OCI-LY7 (cell line): ENCODE results near the gene SLC5A1. TPM values are rescaled to one million over a fixed set of nuclear protein-coding genes. Genes with fewer than 3 reads are reported as not detected.

Experiments used
- BruUV-seq: library from RNA; stranded (reverse); fragments of 400-500 nt; replicated peaks from 2 replicates; lab custom pipeline; 2021; lab: Mats Ljungman, UMichigan
- CTCF ChIA-PET: fragments of 300-600 bp; sonication (Branson Sonifier 250); formaldehyde crosslinking; loops from one replicate; lab custom pipeline; 2022; ENCODE audit warnings: antibody characterized with exemption; ENCODE audit not compliant: unreplicated experiment; lab: Charles Lee
- POLR2A ChIA-PET: fragments of 300-600 bp; sonication (Branson Sonifier 250); formaldehyde crosslinking; loops from one replicate; lab custom pipeline; 2022; ENCODE audit warnings: antibody characterized with exemption; lab: Charles Lee
- DNase-seq: peaks from one replicate; pipeline ENCODE4 v3.0.0-alpha.2; 2015; ENCODE audit warnings: low spot score
- H2AFZ ChIP-seq: fragments of 200-600 bp; sonication (generic), shearing (Covaris generic); 2 replicates; pipeline ENCODE4 v1.6.1; 2014; ENCODE audit warnings: mild to moderate bottlenecking, antibody characterized with exemption, low read length, moderate library complexity
- H3K27ac ChIP-seq: fragments of 200-600 bp; sonication (generic); 2 replicates; pipeline ENCODE4 v1.5.1; 2014; ENCODE audit warnings: mixed run types, low read depth, mild to moderate bottlenecking, moderate library complexity, low read length, inconsistent platforms; ENCODE audit not compliant: poor library complexity, severe bottlenecking
- H3K36me3 ChIP-seq: fragments of 200-600 bp; sonication (generic); 2 replicates; pipeline ENCODE4 v1.6.1; 2014; ENCODE audit warnings: mild to moderate bottlenecking, antibody characterized with exemption, low read length, moderate library complexity, mixed read lengths; ENCODE audit not compliant: insufficient read depth
- H3K4me1 ChIP-seq: fragments of 200-600 bp; sonication (generic); 2 replicates; pipeline ENCODE4 v1.5.1; 2014; ENCODE audit warnings: mild to moderate bottlenecking, low read length; ENCODE audit not compliant: insufficient read depth, poor library complexity, severe bottlenecking
- H3K4me2 ChIP-seq: fragments of 200-600 bp; sonication (generic); 2 replicates; pipeline ENCODE4 v1.6.1; 2014; ENCODE audit warnings: mild to moderate bottlenecking, low read length
- H3K4me3 ChIP-seq: fragments of 200-600 bp; sonication (generic); 2 replicates; pipeline ENCODE4 v1.5.1; 2014; ENCODE audit warnings: mild to moderate bottlenecking, low read depth, low read length; ENCODE audit not compliant: poor library complexity, severe bottlenecking
- H3K79me2 ChIP-seq: fragments of 200-600 bp; sonication (generic); 2 replicates; pipeline ENCODE4 v1.6.1; 2016; ENCODE audit warnings: low read depth, mild to moderate bottlenecking, low read length, moderate library complexity, mixed read lengths; ENCODE audit not compliant: insufficient read depth
- H3K9me2 ChIP-seq: fragments of 200-600 bp; sonication (generic); 2 replicates; pipeline ENCODE4 v1.6.1; 2016; ENCODE audit warnings: mild to moderate bottlenecking, low read length, mixed read lengths; ENCODE audit not compliant: insufficient read depth
- H3K9me3 ChIP-seq: fragments of 200-600 bp; sonication (generic); 2 replicates; pipeline ENCODE4 v1.6.1; 2014; ENCODE audit warnings: mild to moderate bottlenecking, mixed run types, low read length, mixed read lengths
- H4K20me1 ChIP-seq: fragments of 200-600 bp; sonication (generic); 2 replicates; pipeline ENCODE4 v1.6.1; 2014; ENCODE audit warnings: mild to moderate bottlenecking, antibody characterized with exemption, low read length, moderate library complexity, mixed read lengths; ENCODE audit not compliant: insufficient read depth
- CTCF ChIP-seq: fragments of 200-600 bp; sonication (generic); conservative IDR thresholded peaks from 2 replicates; pipeline ENCODE4 v1.5.1; 2014; ENCODE audit warnings: mild to moderate bottlenecking, antibody characterized with exemption, low read length, moderate library complexity, mixed read lengths
- EZH2phosphoT487 ChIP-seq: fragments of 200-600 bp; sonication (generic); IDR thresholded peaks from 2 replicates; pipeline ENCODE4 v1.6.1; 2018; ENCODE audit warnings: low read depth, borderline replicate concordance, mild to moderate bottlenecking, mixed run types, antibody characterized with exemption, low read length, moderate library complexity, mixed read lengths
- intact Hi-C: fragments of 100-400 bp; cut with micrococcal nuclease; formaldehyde crosslinking; loops from one replicate; pipeline ENCODE4 v1.10.0; 2022; ENCODE audit not compliant: unreplicated experiment
- total RNA-seq, 2 experiments: library from RNA; depleted of rRNA in 1 of 2; stranded (reverse); fragments of >200 nt in 1 of 2; shearing (Covaris generic) in 1 of 2; gene quantifications; 2 replicates each; pipeline ENCODE4 v1.2.3, GENCODE V29; 2014 to 2022

Gene SLC5A1
- total RNA-seq, 2 experiments from 2014 or later, result not detected

GRCh38 chr22:32083814-32084213 lies 40.8 kb downstream of the SLC5A1 start:
- Histone ChIP-seq H3K9me3 (no peaks in the 10 kb centered on the region), H3K4me1 (no peaks in the 10 kb centered on the region), H3K4me3 (no peak overlapping the region), H3K9me2 (no peaks in the 10 kb centered on the region), H2AFZ (no peak overlapping the region), H3K4me2 (no peak overlapping the region), H3K36me3 (no peaks in the 10 kb centered on the region), H4K20me1 (no peaks in the 10 kb centered on the region), H3K27ac (no peak overlapping the region), H3K79me2 (no peaks in the 10 kb centered on the region)
- DNase-seq, result no peak
- BruUV-seq, result no TSS peak
- ChIA-PET CTCF (no interaction called here), POLR2A (no interaction called here)
- intact Hi-C loops, result no loop called here
- TF ChIP-seq CTCF (no peak), EZH2phosphoT487 (no peak)

- Histone ChIP-seq H3K9me2 (no peaks in the 10 kb centered on the region), H3K4me1 (no peaks in the 10 kb centered on the region), H2AFZ (no peak overlapping the region), H3K4me3 (no peak overlapping the region), H3K27ac (no peak overlapping the region), H4K20me1 (no peaks in the 10 kb centered on the region), H3K4me2 (no peak overlapping the region), H3K9me3 (no peaks in the 10 kb centered on the region), H3K36me3 (no peaks in the 10 kb centered on the region), H3K79me2 (no peaks in the 10 kb centered on the region)
- POLR2A ChIA-PET, result no interaction called here
- intact Hi-C loops, result no loop called here
- no peak for TF ChIP-seq CTCF
- TF ChIP-seq EZH2phosphoT487, result no peak
- no peak for DNase-seq
- CTCF ChIA-PET, result no interaction called here
- no TSS peak for BruUV-seq
Observed at GRCh38 chr22:32088084-32088483, 45.0 kb downstream of the SLC5A1 start.

GRCh38 chr22:32097018-32097417 lies 54.0 kb downstream of the SLC5A1 start:
- Histone ChIP-seq H3K36me3 (no peaks in the 10 kb centered on the region), H3K27ac (no peak overlapping the region), H3K9me3 (no peaks in the 10 kb centered on the region), H3K4me2 (no peak overlapping the region), H3K79me2 (no peaks in the 10 kb centered on the region), H3K4me1 (no peaks in the 10 kb centered on the region), H3K4me3 (no peak overlapping the region), H3K9me2 (no peaks in the 10 kb centered on the region), H2AFZ (no peak overlapping the region), H4K20me1 (no peaks in the 10 kb centered on the region)
- intact Hi-C loops, result no loop called here
- ChIA-PET CTCF (no interaction called here), POLR2A (interaction anchor here (0.6 kb wide), 1 partner anchor 388 kb away, joined by 10 read pairs; no protein-coding TSS in a partner anchor)
- no TSS peak for BruUV-seq
- TF ChIP-seq EZH2phosphoT487, result no peak
- TF ChIP-seq CTCF, result no peak
- DNase-seq, result no peak
